ENCODE data around the gene ERN2.

The ERN2 gene

GRCh38 chr16:23640615-23640930 is 72.4 kb downstream of the ERN2 start:
- DNase-seq (ENCODE audit: low spot score) = no peak

Data from activated CD4-positive, alpha-beta T cell treated with anti-CD3 and anti-CD28 coated beads, Interleukin-2, Interleukin-4, amounts not matched to agents 100 ng/mL and 50 ng/mL, durations not matched to agents 16 hours and 8 hours (primary cell).